HFFc6 (cell line): Measurements from ENCODE around the gene KMT5B. TPM values are rescaled to one million over a fixed set of nuclear protein-coding genes. Genes with fewer than 3 reads are reported as not detected.
"Not testable (repeated sequence)": the region's sequence is repeated elsewhere in the genome, so short reads cannot be mapped to it uniquely, and the experiment has no call there.

Experiments used
- DNase-seq: peaks from one replicate; pipeline ENCODE4 v3.0.0-alpha.2; 2018
- H3K27ac Mint-ChIP-seq: 2 replicates; pipeline ENCODE4 v1.8.0; 2020; ENCODE audit warnings: mild to moderate bottlenecking, mixed read lengths
- H3K27me3 Mint-ChIP-seq: 2 replicates; pipeline ENCODE4 v1.8.0; 2021; ENCODE audit warnings: mild to moderate bottlenecking, moderate library complexity, mixed read lengths; ENCODE audit not compliant: insufficient read depth
- H3K36me3 Mint-ChIP-seq: 2 replicates; pipeline ENCODE4 v1.8.0; 2021; ENCODE audit warnings: low read depth, mixed read lengths
- H3K4me1 Mint-ChIP-seq: 2 replicates; pipeline ENCODE4 v1.8.0; 2020; ENCODE audit warnings: low read depth, mixed read lengths
- H3K4me3 Mint-ChIP-seq: 2 replicates; pipeline ENCODE4 v1.8.0; 2020; ENCODE audit warnings: mild to moderate bottlenecking, moderate library complexity, mixed read lengths
- H3K9me3 Mint-ChIP-seq: 2 replicates; pipeline ENCODE4 v1.8.0; 2020; ENCODE audit warnings: mild to moderate bottlenecking, mixed read lengths
- total RNA-seq, 6 experiments: library from RNA; stranded (reverse); fragmentation: NEBNext Ultra II Directional; extraction: Animal tissue kit (Norgen Biotek cat#: 25700); gene quantifications; 2 replicates in 1 of 6; 3 replicates in 5 of 6; pipeline ENCODE4 v1.2.3, GENCODE V29; 2021
- TF ChIP-seq, protein P1 (sequence below): fragments of 200-600 bp; sonication (generic); IDR thresholded peaks from 2 replicates; pipeline ENCODE4 v1.5.0; 2021; ENCODE audit warnings: antibody characterized with exemption, mild to moderate bottlenecking

The KMT5B gene
- total RNA-seq, 6 experiments from 2014 or later: 20.3 to 23.7 (median 22.4) TPM

DNA sequence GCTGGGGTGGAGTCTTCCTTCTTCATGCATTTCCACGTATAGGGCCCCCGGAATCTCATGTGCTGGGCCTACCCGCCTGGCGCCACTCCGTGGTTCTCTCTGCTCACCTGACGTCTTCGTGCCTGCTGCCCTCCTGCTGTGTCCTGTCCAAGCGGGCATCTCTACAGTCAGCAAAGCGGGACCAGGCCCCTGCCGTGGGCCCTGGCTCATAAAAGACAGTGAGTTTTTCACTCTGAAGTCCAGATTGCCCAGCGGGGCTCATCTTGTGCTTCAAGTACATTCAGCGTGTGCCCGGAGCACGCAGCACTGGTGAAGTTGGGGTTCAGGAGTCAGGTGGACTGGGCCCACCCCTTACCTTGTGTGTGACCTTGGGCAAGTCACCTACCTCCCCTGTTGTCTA lies 41.3 kb upstream of the KMT5B start:
- Mint-ChIP-seq H3K4me1 (peaks cover 22% of the 10 kb centered on the region), H3K36me3 (peaks cover 4% of the 10 kb centered on the region), H3K27me3 (peaks cover 5% of the 10 kb centered on the region; the same call in 1 of the 2 replicates), H3K27ac (no peak overlapping the region), H3K9me3 (no peaks in the 10 kb centered on the region), H3K4me3 (no peak overlapping the region)
- TF ChIP-seq, protein P1, sequence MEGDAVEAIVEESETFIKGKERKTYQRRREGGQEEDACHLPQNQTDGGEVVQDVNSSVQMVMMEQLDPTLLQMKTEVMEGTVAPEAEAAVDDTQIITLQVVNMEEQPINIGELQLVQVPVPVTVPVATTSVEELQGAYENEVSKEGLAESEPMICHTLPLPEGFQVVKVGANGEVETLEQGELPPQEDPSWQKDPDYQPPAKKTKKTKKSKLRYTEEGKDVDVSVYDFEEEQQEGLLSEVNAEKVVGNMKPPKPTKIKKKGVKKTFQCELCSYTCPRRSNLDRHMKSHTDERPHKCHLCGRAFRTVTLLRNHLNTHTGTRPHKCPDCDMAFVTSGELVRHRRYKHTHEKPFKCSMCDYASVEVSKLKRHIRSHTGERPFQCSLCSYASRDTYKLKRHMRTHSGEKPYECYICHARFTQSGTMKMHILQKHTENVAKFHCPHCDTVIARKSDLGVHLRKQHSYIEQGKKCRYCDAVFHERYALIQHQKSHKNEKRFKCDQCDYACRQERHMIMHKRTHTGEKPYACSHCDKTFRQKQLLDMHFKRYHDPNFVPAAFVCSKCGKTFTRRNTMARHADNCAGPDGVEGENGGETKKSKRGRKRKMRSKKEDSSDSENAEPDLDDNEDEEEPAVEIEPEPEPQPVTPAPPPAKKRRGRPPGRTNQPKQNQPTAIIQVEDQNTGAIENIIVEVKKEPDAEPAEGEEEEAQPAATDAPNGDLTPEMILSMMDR: no peak
- no peak for DNase-seq

DNA sequence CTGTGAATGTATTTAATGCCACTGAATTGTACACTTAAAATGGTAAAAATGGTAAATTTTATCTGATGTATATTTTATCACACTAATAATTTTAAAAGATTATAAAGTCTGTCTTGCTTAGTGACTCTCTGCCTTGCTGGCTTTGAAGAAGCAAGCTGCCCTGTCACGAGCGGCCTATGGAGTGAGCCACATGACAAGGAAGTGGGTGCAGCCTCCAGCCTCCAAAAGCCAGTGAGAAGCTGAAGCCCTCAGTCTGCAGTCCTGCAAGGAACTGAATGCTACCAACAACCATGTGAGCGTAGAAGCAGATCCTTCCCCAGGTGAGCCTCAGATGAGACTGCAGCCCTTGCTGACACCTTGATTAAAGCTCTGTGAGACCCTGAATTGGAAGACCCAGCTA lies 38.7 kb upstream of the KMT5B start:
- Mint-ChIP-seq H3K27ac (no peak overlapping the region), H3K27me3 (peaks cover 11% of the 10 kb centered on the region; the same call in 1 of the 2 replicates), H3K9me3 (no peaks in the 10 kb centered on the region), H3K36me3 (peaks cover 7% of the 10 kb centered on the region), H3K4me1 (peaks cover 14% of the 10 kb centered on the region), H3K4me3 (no peak overlapping the region)
- TF ChIP-seq, protein P1: no peak
- no peak for DNase-seq

DNA sequence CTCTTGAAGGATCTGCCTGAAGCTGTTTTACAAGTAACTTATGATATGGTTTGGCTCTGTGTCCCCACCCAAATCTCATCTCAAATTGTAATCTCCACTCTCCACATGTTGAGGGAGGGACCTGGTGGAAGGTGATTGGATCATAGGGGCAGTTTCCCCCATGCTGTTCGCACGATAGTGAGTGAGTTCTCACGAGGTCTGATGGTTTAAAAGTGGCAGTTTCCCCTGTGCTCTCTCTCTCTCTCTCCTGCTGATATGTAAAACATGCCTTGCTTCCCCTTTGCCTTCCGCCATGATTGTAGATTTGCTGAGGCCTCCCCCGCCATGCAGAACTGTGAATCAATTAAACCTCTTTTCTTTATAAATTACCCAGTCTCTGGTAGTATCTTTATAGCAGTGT lies 31.8 kb upstream of the KMT5B start:
- not testable (repeated sequence) for DNase-seq, H3K9me3 Mint-ChIP-seq, H3K36me3 Mint-ChIP-seq, H3K27ac Mint-ChIP-seq, H3K4me1 Mint-ChIP-seq, H3K4me3 Mint-ChIP-seq
- peaks cover 17% of the 10 kb centered on the region for H3K27me3 Mint-ChIP-seq

DNA sequence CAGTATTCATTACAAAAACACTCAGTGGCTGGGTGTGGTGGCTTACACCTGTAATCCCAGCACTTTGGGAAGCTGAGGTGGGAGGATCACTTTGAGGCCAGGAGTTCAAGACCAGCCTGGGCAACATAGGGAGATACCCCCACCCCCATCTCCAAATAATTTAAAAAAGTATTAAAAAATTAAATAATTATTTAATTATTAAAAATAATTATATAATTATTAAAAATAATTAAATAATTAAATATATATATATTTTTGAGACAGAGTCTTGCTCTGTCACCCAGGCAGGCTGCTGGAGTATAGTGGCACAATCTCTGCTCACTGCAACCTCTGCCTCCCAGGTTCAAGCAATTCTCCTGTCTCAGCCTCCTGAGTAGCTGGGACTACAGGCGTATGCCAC lies 30.8 kb upstream of the KMT5B start:
- not testable (repeated sequence) for H3K27ac Mint-ChIP-seq, H3K4me1 Mint-ChIP-seq, DNase-seq, H3K36me3 Mint-ChIP-seq, H3K4me3 Mint-ChIP-seq, H3K9me3 Mint-ChIP-seq
- H3K27me3 Mint-ChIP-seq: peaks cover 11% of the 10 kb centered on the region

DNA sequence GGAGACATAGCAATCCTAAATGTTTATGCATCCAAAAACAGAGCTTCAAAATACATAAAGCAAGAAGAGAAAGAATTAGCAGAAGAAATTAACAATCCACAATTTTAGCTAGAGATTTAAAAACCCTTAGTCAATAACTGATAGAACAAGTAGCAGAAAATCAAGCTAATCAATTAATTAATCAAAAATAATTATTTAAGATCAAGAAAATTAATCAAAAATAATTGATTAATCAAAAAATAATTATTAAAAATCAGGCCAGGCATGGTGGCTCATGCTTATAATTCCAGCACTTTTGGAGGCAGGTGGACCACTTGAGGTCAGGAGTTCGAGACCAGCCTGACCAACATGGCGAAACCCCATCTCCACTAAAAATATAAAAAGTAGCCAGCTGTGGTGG lies 29.5 kb upstream of the KMT5B start:
- H3K4me3 Mint-ChIP-seq: no peak overlapping the region
- no peaks in the 10 kb centered on the region; the same call in 1 of the 2 replicates for H3K36me3 Mint-ChIP-seq
- H3K4me1 Mint-ChIP-seq: no peaks in the 10 kb centered on the region
- TF ChIP-seq, protein P1: no peak
- no peaks in the 10 kb centered on the region for H3K9me3 Mint-ChIP-seq
- H3K27ac Mint-ChIP-seq: no peak overlapping the region
- DNase-seq: no peak
- peaks cover 10% of the 10 kb centered on the region for H3K27me3 Mint-ChIP-seq

DNA sequence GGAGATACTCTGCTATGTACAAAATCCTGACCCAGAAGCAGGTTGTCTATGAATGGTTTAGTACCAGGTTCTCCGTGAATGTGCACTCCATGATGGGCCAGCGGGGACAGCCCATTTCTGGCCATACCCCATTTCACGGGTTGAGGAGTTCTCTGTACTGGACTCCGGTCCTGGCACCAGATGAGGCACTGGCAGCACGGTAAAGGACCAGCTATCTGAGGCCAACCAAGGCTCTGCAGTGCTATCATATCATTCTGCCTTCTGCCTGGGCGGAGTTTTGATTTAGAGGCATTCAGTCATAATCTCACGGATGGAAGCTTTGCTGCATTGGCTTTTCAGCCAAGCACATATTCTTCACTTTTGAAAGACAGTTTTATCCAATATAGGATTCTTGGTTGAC lies 18.5 kb upstream of the KMT5B start:
- Mint-ChIP-seq H3K36me3 (no peaks in the 10 kb centered on the region), H3K9me3 (0 out of 2 replicates have a peak, but pooled peaks cover 3% of the 10 kb centered on the region), H3K27ac (no peak overlapping the region), H3K4me1 (no peaks in the 10 kb centered on the region), H3K4me3 (no peak overlapping the region), H3K27me3 (peaks cover 7% of the 10 kb centered on the region)
- TF ChIP-seq, protein P1: no peak
- DNase-seq: no peak

DNA sequence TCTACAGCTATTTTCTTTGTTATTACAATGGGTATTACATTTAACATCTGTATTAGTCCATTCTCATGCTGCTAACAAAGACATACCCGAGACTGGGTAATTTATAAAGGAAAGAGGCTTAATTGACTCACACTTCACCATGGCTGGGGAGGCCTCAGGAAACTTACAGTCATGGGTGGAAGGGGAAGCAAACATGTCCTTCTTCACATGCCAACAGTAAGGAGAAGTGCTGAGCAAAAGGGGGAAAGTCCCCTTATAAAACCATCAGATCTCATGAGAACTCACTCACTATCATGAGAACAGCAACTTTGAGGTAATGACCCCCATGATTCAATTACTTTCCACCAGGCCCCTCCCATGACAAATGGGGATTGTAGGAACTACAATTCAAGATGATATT lies 16.5 kb upstream of the KMT5B start:
- H3K27ac Mint-ChIP-seq: no peak overlapping the region
- no peak for DNase-seq
- peaks cover 21% of the 10 kb centered on the region for H3K27me3 Mint-ChIP-seq
- H3K9me3 Mint-ChIP-seq: 0 out of 2 replicates have a peak, but pooled peaks cover 3% of the 10 kb centered on the region
- TF ChIP-seq, protein P1: no peak
- H3K4me1 Mint-ChIP-seq: no peaks in the 10 kb centered on the region
- H3K4me3 Mint-ChIP-seq: no peak overlapping the region
- H3K36me3 Mint-ChIP-seq: no peaks in the 10 kb centered on the region
